GM21423 (cell line): ENCODE data around the gene LSP1.
"Not testable (repeated sequence)": the region's sequence is repeated elsewhere in the genome, so short reads cannot be mapped to it uniquely, and the experiment has no call there.

Experiments
- ATAC-seq: cut with Tn5 transposase; IDR thresholded peaks from one replicate; pipeline ENCODE4 v1.9.1; 2021; ENCODE audit warnings: mild to moderate bottlenecking, moderate library complexity; ENCODE audit not compliant: unreplicated experiment

LSP1 gene

GRCh38 chr11:1862588-1863351 lies 9.9 kb downstream of the LSP1 start:
- no peak for ATAC-seq

GRCh38 chr11:1863352-1864216 lies 10.7 kb downstream of the LSP1 start:
- no peak for ATAC-seq

- no peak for ATAC-seq
These were observed 11.3 kb downstream of the LSP1 start for GRCh38 chr11:1864231-1864630.

DNA sequence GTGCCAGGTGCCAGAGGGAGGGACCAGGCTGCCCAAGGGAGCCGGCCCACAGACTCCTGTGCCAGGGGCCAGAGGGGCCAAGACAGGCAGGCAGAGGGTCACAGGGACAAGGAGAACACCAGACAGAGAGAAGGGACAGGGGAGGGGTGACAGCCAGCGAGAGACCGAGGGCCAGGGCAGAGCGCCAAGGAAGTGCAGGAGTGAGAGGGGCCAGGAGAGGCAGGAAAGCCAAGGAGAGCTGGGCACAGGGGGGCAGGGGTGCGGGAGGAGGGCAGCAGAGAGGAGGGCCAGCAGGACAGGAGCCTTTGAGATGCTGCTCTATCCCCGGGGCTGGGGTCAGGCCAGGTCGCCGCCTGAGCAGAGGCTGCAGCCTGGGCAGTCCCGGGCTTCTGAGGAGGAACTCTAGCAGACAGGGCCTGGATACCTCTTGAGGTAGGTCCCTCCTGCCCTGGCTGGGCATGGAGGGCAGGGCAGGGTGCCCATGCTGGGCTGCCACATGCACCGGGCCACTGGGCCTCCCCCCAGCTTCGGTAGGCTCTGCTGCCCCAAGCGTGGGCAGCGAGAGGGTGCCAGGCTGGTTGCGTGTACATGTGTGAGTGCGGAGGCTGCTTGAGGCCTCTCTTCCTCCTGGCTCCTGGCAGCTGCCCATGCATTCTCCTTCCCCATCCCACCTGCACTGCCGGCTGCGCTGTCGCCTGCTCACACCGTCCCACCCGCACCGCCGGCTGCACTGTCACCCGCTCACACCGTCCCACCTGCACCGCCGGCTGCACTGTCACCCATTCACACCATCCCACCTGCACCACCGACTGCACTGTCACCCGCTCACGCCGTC lies 12.2 kb downstream of the LSP1 start:
- no peak for ATAC-seq

GRCh38 chr11:1866226-1866625 lies 13.3 kb downstream of the LSP1 start:
- no peak for ATAC-seq

GRCh38 chr11:1866776-1867175 lies 13.9 kb downstream of the LSP1 start:
- ATAC-seq, result no peak

DNA sequence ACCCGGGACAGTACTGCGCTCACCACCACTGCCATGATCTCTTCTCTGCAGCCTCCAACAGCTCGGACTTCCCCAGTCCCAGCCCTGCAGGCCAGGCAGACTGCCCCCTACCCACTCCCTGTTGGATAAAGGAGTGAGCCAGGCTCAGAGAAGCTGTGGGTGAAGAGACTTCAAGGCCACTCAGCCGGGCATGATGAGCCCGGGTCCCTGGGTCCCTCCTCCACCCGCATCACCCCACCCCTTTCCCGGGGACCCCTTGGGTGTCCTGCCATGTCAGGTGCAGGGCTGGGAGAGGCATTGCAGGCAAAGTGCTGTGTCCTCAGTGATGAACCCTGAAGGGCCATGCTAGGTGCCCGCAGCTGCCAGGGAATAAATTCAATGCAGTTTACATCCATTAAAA lies 14.5 kb downstream of the LSP1 start:
- no peak for ATAC-seq

DNA sequence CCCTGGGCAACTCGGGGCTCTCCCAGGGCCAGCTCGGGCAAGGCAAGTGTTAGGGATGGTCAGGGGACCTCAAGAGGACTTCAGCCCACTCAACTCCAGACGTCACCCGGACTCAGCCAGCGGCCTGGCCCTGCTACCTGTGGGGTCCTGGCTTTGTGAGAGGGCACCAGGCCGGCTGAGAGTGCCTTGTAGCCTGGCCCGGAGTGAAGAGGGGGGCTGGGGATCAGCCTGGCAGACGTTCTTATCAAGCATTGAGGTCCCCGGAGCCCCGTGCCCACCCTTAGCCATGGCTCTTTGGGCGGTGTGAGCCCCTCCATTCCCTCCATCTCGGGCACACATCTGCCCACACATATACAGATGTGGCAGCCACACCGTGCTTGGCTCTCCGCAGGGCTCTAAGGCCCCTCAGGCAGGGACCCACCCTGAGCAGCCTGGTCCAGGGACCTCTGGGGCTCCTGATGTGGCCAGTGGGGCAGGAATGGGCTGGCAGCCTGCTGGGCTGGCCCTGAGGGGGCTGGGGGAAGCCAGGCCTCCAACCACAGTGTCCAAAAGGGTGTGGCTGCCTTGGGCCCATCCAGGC lies 15.3 kb downstream of the LSP1 start:
- ATAC-seq, result no peak

DNA sequence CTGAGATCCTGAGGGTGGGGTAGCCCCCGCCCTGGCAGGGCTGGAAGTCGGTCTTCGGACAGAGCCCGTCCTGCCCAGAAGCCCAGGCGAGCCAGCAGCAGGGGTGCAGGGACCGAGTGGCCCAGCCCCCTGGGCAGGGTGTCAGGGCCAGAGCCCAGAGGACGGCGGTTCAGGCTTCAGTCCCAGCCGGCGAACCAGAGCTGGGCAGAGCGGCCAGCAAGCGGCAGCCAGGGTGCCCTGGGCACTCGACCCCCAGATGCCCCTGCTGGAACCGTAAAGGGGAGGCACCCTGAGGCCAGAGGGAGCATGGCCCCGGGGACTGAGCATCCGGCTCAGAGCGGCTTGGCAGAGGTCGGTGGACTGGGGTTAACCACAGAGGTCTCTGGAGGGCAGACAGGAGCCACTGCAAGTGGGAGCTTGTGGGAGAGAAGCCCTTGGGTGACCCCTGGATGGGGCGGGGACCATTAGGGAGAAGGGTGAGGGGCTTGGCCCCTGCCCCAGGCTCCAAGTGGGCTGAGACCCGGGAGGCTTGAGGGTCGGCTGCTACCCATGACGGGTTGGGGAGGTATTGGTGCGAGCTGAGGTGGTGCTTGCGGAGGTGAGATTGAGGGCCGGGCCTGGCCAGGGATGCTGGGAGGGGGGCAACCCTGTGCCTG lies 15.9 kb downstream of the LSP1 start:
- no peak for ATAC-seq

GRCh38 chr11:1869427-1870325 lies 16.8 kb downstream of the LSP1 start:
- no peak for ATAC-seq

- ATAC-seq, result no peak
These were observed 17.4 kb downstream of the LSP1 start for GRCh38 chr11:1870326-1870696.

GRCh38 chr11:1870721-1871466 lies 18.0 kb downstream of the LSP1 start:
- ATAC-seq, result no peak

- ATAC-seq, result no peak
These were observed 18.6 kb downstream of the LSP1 start for GRCh38 chr11:1871531-1871930.

GRCh38 chr11:1872267-1872985 lies 19.5 kb downstream of the LSP1 start:
- no peak for ATAC-seq

GRCh38 chr11:1873048-1873812 lies 20.3 kb downstream of the LSP1 start:
- ATAC-seq, result no peak

DNA sequence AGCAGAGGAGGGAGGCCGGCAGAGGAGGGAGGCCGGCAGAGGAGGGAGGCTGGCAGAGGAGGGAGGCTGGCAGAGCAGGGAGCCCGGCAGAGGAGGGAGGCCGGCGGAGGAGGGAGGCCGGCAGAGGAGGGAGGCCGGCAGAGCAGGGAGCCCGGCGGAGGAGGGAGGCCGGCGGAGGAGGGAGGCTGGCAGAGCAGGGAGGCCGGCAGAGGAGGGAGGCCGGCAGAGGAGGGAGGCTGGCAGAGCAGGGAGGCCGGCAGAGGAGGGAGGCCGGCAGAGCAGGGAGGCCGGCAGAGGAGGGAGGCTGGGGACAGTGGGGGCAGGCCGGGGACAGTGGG lies 20.9 kb downstream of the LSP1 start:
- not testable (repeated sequence) for ATAC-seq

GRCh38 chr11:1874441-1875092 lies 21.7 kb downstream of the LSP1 start:
- not testable (repeated sequence) for ATAC-seq
